Sigmoid colon (tissue), 7 donors: ENCODE results near the gene FOXP1. TPM values are rescaled to one million over a fixed set of nuclear protein-coding genes. Genes with fewer than 3 reads are reported as not detected.
A peak's percentile ranks its signal among the peaks of the same experiment; 100 is the strongest.

Experiments used
- DNase-seq: peaks from one replicate; pipeline ENCODE4 v3.0.0-alpha.2; 2019
- H3K27ac ChIP-seq, 4 donors: fragments of 200-600 bp; sonication (generic); one replicate each; pipeline ENCODE4 v1.5.1; 2016 to 2019; ENCODE audit warnings: mild to moderate bottlenecking in 1 of 4
- H3K27me3 ChIP-seq, 3 donors: fragments of 200-600 bp; sonication (generic); one replicate each; pipeline ENCODE4 v1.5.1; 2019; ENCODE audit warnings: mild to moderate bottlenecking in 1 of 3
- H3K36me3 ChIP-seq, 4 donors: fragments of 200-600 bp; sonication (generic); one replicate each; pipeline ENCODE4 v1.5.1; 2016 to 2019
- H3K4me1 ChIP-seq, 4 donors: fragments of 200-600 bp; sonication (generic); one replicate each; pipeline ENCODE4 v1.5.1; 2017 to 2019
- H3K4me3 ChIP-seq, 4 donors: fragments of 200-600 bp; sonication (generic); one replicate each; pipeline ENCODE4 v1.5.1; 2017 to 2019; ENCODE audit warnings: mild to moderate bottlenecking in 2 of 4, moderate library complexity in 1 of 4
- H3K9me3 ChIP-seq, 4 donors: fragments of 200-600 bp in 3 of 4; sonication (generic) in 3 of 4; one replicate each; pipeline versions ENCODE4 v1.5.1 to v1.6.1; 2013 to 2019
- EP300 ChIP-seq, 4 donors: sonication (generic); formaldehyde crosslinking; IDR thresholded peaks; one replicate each; pipeline ENCODE4 v1.6.1; 2017; ENCODE audit warnings: antibody characterized with exemption in 4 of 4
- POLR2A ChIP-seq, 2 donors: fragments of 450-650 bp; IDR thresholded peaks; one replicate each; pipeline ENCODE4 v1.6.1; 2016; ENCODE audit warnings: antibody characterized with exemption in 2 of 2, mild to moderate bottlenecking in 2 of 2, moderate library complexity in 2 of 2
- POLR2AphosphoS5 ChIP-seq, 4 donors: sonication (generic); formaldehyde crosslinking; IDR thresholded peaks; one replicate each; pipeline ENCODE4 v1.6.1; 2017; ENCODE audit warnings: antibody characterized with exemption in 4 of 4
- WGBS, 2 donors: extraction: QIAGEN DNeasy Blood & Tissue Kit; methylation state at CpG; one replicate each; pipeline ENCODE4 v1.1.7; 2013; 5-methylcytosine and 5-hydroxymethylcytosine counted together
- intact Hi-C: fragments of 100-400 bp; cut with DNase I; formaldehyde crosslinking; loops from one replicate; pipeline ENCODE4 v1.15.1; 2023
- polyA plus RNA-seq, 3 donors: library from polyadenylated mRNA; stranded (reverse); fragments of 200-250 nt; gene quantifications; one replicate each; pipeline ENCODE4 v1.2.3, GENCODE V29; 2013
- total RNA-seq, 4 donors: library from RNA; depleted of rRNA; stranded (reverse); fragments of >200 nt; gene quantifications; one replicate each; pipeline ENCODE4 v1.1.0, GENCODE V29; 2016
- TF ChIP-seq, protein P1 (sequence below), 4 experiments: fragments of 450-650 bp in 3 of 4; fragments of 200-600 bp in 1 of 4; IDR thresholded peaks; one replicate each; pipeline ENCODE4 v1.5.1; 2016 to 2019; ENCODE audit warnings: antibody characterized with exemption in 4 of 4, mild to moderate bottlenecking in 3 of 4, moderate library complexity in 2 of 4
- donor health status: healthy with polysubstance abuse.
- donor health status: Bipolar disorder and iron deficiency.
- donor health status: healthy.

The FOXP1 gene
- total and polyA plus RNA-seq, 7 donors = 13.8 to 232 (median 139) TPM

DNA sequence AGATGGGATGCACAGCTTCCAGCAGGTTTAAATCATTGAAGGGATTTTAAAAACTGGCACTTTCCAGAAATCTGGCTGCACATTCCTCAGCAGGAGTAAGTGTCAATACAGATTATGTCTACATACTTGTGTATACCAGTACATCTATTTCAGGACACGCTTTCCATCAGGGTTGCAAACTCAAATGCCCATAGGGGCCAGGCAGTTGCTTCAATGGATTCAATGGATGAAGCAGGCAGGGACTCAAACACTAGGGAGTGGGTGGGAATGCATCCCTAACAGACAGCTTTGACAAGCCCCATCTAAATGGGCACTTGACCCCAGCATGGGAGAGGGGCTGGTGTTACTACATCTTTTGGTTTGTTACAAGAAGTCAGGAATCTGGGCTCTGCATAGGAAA is 136.8 kb downstream of the FOXP1 start:
- 98 to 100% methylated on average over 1 of the region's 1 CpG for WGBS, 2 donors
- Histone ChIP-seq H3K27me3 (no peaks in the 10 kb centered on the region), H3K36me3 (no peaks in the 10 kb centered on the region), H3K27ac (no peak overlapping the region), H3K4me1 (peaks cover 0 to 27% (median 23%) of the 10 kb centered on the region in 4 donors), H3K9me3 (no peaks in the 10 kb centered on the region), H3K4me3 (no peak overlapping the region)
- TF ChIP-seq EP300 (IDR thresholded peaks at IDR 0.05) = no peak
- TF ChIP-seq, protein P1, sequence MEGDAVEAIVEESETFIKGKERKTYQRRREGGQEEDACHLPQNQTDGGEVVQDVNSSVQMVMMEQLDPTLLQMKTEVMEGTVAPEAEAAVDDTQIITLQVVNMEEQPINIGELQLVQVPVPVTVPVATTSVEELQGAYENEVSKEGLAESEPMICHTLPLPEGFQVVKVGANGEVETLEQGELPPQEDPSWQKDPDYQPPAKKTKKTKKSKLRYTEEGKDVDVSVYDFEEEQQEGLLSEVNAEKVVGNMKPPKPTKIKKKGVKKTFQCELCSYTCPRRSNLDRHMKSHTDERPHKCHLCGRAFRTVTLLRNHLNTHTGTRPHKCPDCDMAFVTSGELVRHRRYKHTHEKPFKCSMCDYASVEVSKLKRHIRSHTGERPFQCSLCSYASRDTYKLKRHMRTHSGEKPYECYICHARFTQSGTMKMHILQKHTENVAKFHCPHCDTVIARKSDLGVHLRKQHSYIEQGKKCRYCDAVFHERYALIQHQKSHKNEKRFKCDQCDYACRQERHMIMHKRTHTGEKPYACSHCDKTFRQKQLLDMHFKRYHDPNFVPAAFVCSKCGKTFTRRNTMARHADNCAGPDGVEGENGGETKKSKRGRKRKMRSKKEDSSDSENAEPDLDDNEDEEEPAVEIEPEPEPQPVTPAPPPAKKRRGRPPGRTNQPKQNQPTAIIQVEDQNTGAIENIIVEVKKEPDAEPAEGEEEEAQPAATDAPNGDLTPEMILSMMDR (IDR thresholded peaks at IDR 0.05) = no peak
- no peak for TF ChIP-seq POLR2A (IDR thresholded peaks at IDR 0.05)
- no peak for TF ChIP-seq POLR2AphosphoS5 (IDR thresholded peaks at IDR 0.05)
- no peak for DNase-seq
- intact Hi-C loops = no loop called here

DNA sequence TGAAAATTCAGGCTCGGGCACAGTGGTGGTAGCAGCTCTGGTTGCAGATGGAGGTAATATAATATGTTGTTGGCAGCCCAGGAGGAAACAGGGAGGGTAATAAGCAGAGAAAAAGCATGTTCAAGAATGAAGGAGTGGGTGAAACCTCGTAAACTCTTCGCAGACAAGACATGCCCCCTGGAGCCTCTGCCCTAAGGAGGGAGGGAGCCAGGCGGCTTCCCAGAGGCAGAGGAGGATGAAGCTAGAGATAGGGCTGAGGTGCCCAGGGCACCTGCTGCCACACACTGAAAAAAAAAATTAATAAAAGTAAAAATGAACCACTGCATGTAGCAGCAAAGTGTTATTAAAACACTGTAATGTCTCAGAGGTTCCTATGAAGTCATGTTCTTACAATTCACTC is 137.3 kb downstream of the FOXP1 start:
- WGBS, 2 donors = 71 to 74% methylated on average over 4 of the region's 4 CpGs
- peaks cover 0 to 32% (median 27%) of the 10 kb centered on the region in 4 donors for H3K4me1 ChIP-seq
- no peaks in the 10 kb centered on the region for H3K27me3 ChIP-seq
- H3K36me3 ChIP-seq = no peaks in the 10 kb centered on the region
- H3K4me3 ChIP-seq = no peak overlapping the region
- H3K27ac ChIP-seq = peak overlapping the region in 1 of 4 donors; percentile 25
- no peak for DNase-seq
- H3K9me3 ChIP-seq = no peaks in the 10 kb centered on the region
- intact Hi-C loops = no loop called here
- TF ChIP-seq, protein P1 (IDR thresholded peaks at IDR 0.05) = no peak
- TF ChIP-seq POLR2A (IDR thresholded peaks at IDR 0.05) (no peak), POLR2AphosphoS5 (IDR thresholded peaks at IDR 0.05) (no peak), EP300 (IDR thresholded peaks at IDR 0.05) (no peak)

DNA sequence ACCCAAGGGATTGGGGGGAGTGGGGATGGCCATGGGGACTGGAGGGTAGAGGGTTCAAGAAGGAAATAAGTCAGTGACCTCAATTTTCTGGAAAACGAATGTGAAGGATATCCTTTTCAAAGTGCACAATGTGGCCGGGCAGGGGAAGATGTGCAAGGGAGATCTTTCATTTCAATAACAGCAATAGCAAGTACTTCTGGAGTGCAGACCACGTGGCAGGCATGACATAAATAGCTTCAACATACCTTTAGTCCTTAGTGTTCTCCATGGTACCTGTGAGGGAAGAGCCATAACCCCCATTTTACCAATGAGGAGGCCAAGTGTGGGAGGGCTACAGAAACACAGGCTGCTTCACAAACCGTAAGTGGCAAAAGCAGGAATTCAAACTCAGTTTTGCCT is 138.7 kb downstream of the FOXP1 start:
- WGBS, 2 donors = 49 to 81% methylated on average over 4 of the region's 4 CpGs
- no peak overlapping the region for H3K4me3 ChIP-seq
- TF ChIP-seq, protein P1 (IDR thresholded peaks at IDR 0.05) = no peak
- TF ChIP-seq EP300 (IDR thresholded peaks at IDR 0.05) = no peak
- no peak for TF ChIP-seq POLR2AphosphoS5 (IDR thresholded peaks at IDR 0.05)
- TF ChIP-seq POLR2A (IDR thresholded peaks at IDR 0.05) = no peak
- no peaks in the 10 kb centered on the region for H3K9me3 ChIP-seq
- H3K27ac ChIP-seq = peak overlapping the region; percentile 17 to 59 (median 41)
- DNase-seq = no peak
- H3K4me1 ChIP-seq = peaks cover 0 to 41% (median 31%) of the 10 kb centered on the region in 4 donors
- H3K36me3 ChIP-seq = no peaks in the 10 kb centered on the region
- intact Hi-C loops = no loop called here
- H3K27me3 ChIP-seq = no peaks in the 10 kb centered on the region

DNA sequence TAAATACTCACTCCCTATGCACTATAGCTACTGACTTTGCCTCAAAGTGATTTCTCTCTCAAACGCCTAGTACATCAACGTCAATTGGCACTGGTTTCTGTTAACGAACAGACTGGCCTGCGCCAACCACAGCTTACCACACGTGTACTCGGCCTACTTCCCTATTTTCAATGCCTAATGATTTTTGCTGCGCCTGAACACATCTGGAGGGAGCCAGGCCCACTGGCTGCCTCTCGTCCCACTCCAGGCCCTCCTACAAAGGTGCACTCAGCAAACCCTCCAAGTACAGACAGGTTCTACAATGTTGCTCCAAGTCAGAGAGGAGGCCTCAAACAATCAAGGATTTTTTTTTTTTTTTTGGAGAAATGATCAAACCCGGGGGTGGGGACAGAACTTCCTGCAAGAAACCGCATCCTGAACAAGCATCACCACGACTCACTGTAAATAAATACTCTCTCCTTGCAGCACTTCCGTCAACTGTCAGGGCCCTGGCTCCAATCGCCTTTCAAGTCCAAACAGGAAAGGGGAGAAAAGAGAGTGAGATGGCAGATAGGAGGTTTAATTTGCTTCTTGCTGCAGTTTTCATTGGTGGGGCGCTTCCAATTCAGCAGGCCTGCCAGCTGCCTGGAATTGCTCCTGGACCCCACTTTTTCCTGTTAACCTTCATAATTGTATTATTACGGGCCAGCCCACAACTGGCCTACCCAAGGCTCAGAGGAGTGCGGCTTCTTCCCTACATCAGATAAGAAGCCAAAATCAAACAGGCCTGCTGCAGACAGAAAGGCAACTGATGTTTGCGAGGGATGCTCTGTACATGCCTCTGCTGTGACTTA is 139.3 kb downstream of the FOXP1 start:
- H3K27me3 ChIP-seq = no peaks in the 10 kb centered on the region
- 42 to 77% methylated on average over 17 of the region's 17 CpGs for WGBS, 2 donors
- H3K27ac ChIP-seq = peak overlapping the region; percentile 41 to 61 (median 52)
- H3K36me3 ChIP-seq = no peaks in the 10 kb centered on the region
- H3K9me3 ChIP-seq = no peaks in the 10 kb centered on the region
- peak in 1 of 4 donors; percentile 21 for TF ChIP-seq POLR2AphosphoS5 (IDR thresholded peaks at IDR 0.05)
- TF ChIP-seq, protein P1 (IDR thresholded peaks at IDR 0.05) = no peak
- no peak for DNase-seq
- intact Hi-C loops = no loop called here
- H3K4me1 ChIP-seq = peaks cover 0 to 37% (median 31%) of the 10 kb centered on the region in 4 donors
- no peak overlapping the region for H3K4me3 ChIP-seq
